ENCODE measurements around the gene SNX6.

DNA sequence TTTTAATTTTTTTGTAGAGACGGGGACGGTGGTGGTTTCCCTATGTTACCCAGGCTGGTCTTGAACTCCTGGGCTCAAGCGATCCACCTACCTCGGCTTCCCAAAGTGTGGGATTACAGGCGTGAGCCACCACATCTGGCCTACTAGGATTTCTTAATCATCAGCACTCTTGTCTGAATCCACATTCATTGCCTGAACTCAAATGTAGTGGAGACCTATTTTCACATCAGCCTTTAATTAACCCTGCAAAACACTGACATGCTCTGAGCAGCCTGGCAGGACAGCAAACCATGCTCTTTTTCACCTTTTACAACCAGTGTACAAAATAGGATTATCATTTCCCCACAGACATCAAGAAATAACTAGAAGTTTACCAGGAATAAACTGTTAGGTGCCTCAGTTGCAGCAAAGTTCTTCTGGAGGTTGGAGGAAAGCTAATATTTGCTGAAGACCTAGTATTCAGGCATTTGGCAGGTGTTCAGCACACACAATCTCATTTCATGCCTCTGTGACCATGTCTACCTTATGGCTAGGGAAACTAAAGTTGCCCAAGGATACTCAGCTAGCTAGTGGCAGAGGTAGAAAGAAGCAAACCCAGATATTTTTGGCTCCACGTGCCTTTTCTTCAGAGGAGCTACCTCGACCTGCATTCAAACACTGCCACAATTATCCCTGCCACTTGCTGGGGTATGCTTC is 46.7 kb upstream of the SNX6 start:
- no peak for TF ChIP-seq POLR2A (IDR thresholded peaks at IDR 0.05; ENCODE audit: low read length)
- TF ChIP-seq GATA1 (IDR thresholded peaks at IDR 0.05; ENCODE audit: low read depth, low read length) = no peak
